HEK293 (cell line): ENCODE data around the gene WIPF3.

ENCODE experiments used
- CTCF ChIA-PET: fragments of 350-600 bp; formaldehyde crosslinking; extraction: SDS; loops from one replicate; lab custom pipeline; 2021; ENCODE audit warnings: antibody characterized with exemption; lab: Yijun Ruan, JAX
- POLR2A ChIA-PET: fragments of 300-600 bp; formaldehyde crosslinking; extraction: SDS; loops from one replicate; lab custom pipeline; 2020; ENCODE audit warnings: antibody characterized with exemption, inconsistent platforms; lab: Yijun Ruan, JAX
- H3K27ac ChIP-seq: fragments of 200-500 bp; sonication (Bioruptor generic); 2 replicates; pipeline ENCODE4 v1.5.1; 2014; ENCODE audit warnings: low read depth, low read length, control low read depth, inconsistent platforms; ENCODE audit errors: extremely low read depth
- H3K36me3 ChIP-seq, 2 experiments: fragments of 200-500 bp in 1 of 2; sonication (Bioruptor generic) in 1 of 2; 1 replicate in 1 of 2; 2 replicates in 1 of 2; pipeline ENCODE4 v1.5.1; 2014 to 2017; ENCODE audit warnings: inconsistent platforms in 2 of 2, low read length in 2 of 2; ENCODE audit not compliant: control insufficient read depth in 2 of 2, insufficient read depth in 1 of 2
- H3K4me1 ChIP-seq: fragments of 200-500 bp; sonication (Bioruptor generic); 2 replicates; pipeline ENCODE4 v1.5.1; 2014; ENCODE audit warnings: mild to moderate bottlenecking, low read length, inconsistent platforms; ENCODE audit not compliant: control insufficient read depth, insufficient read depth
- H3K4me3 ChIP-seq: 2 replicates; pipeline ENCODE4 v1.5.1; 2011; ENCODE audit warnings: low read depth, mild to moderate bottlenecking, control low read depth, low read length, moderate library complexity
- H3K9me3 ChIP-seq: fragments of 200-500 bp; sonication (Bioruptor generic); 2 replicates; pipeline ENCODE4 v1.5.1; 2014; ENCODE audit warnings: low read depth, low read length, inconsistent platforms; ENCODE audit not compliant: control insufficient read depth, insufficient read depth
- KLF10 ChIP-seq: fragments of 450-650 bp; IDR thresholded peaks from 2 replicates; pipeline ENCODE4 v1.5.1; 2018; ENCODE audit warnings: missing biosample characterization, mild to moderate bottlenecking, missing genetic modification characterization
- PRDM1 ChIP-seq: fragments of 450-650 bp; formaldehyde crosslinking; IDR thresholded peaks from 2 replicates; pipeline ENCODE4; 2016; ENCODE audit warnings: missing biosample characterization, missing genetic modification characterization
- ZBTB21 ChIP-seq: fragments of 450-650 bp; formaldehyde crosslinking; IDR thresholded peaks from 2 replicates; pipeline ENCODE4 v1.5.1; 2017; ENCODE audit warnings: missing biosample characterization, missing genetic modification characterization
- ZBTB48 ChIP-seq: fragments of 450-650 bp; formaldehyde crosslinking; IDR thresholded peaks from 2 replicates; pipeline ENCODE4 v1.5.1; 2016; ENCODE audit warnings: missing biosample characterization, missing genetic modification characterization
- ZNF10 ChIP-seq: fragments of 450-650 bp; formaldehyde crosslinking; IDR thresholded peaks from 2 replicates; pipeline ENCODE4 v1.5.1; 2017; ENCODE audit warnings: missing biosample characterization, missing genetic modification characterization
- ZNF16 ChIP-seq: fragments of 450-650 bp; formaldehyde crosslinking; IDR thresholded peaks from 2 replicates; pipeline ENCODE4 v1.5.1; 2016; ENCODE audit warnings: low read depth, missing biosample characterization, missing genetic modification characterization
- ZNF239 ChIP-seq: fragments of 450-650 bp; formaldehyde crosslinking; IDR thresholded peaks from 2 replicates; pipeline ENCODE4 v1.5.1; 2016; ENCODE audit warnings: missing biosample characterization, missing genetic modification characterization
- ZNF404 ChIP-seq: fragments of 450-650 bp; formaldehyde crosslinking; IDR thresholded peaks from 2 replicates; pipeline ENCODE4 v1.5.1; 2017; ENCODE audit warnings: missing biosample characterization, missing genetic modification characterization
- ZNF510 ChIP-seq: fragments of 450-650 bp; formaldehyde crosslinking; IDR thresholded peaks from 2 replicates; pipeline ENCODE4 v1.5.1; 2018; ENCODE audit warnings: mild to moderate bottlenecking, missing genetic modification characterization, missing biosample characterization; ENCODE audit not compliant: insufficient replicate concordance
- ZNF555 ChIP-seq: fragments of 450-650 bp; formaldehyde crosslinking; conservative IDR thresholded peaks from 2 replicates; pipeline ENCODE4 v1.5.1; 2017; ENCODE audit warnings: missing biosample characterization, mild to moderate bottlenecking, missing genetic modification characterization, inconsistent platforms
- ZNF561 ChIP-seq: fragments of 450-650 bp; IDR thresholded peaks from 2 replicates; pipeline ENCODE4 v1.5.1; 2018; ENCODE audit warnings: missing biosample characterization, missing genetic modification characterization, borderline replicate concordance
- ZNF621 ChIP-seq: fragments of 450-650 bp; formaldehyde crosslinking; IDR thresholded peaks from 2 replicates; pipeline ENCODE4 v1.5.1; 2017; ENCODE audit warnings: missing biosample characterization, missing genetic modification characterization
- ZNF623 ChIP-seq: fragments of 450-650 bp; formaldehyde crosslinking; IDR thresholded peaks from 2 replicates; pipeline ENCODE4 v1.5.1; 2016; ENCODE audit warnings: missing biosample characterization, missing genetic modification characterization
- ZNF701 ChIP-seq: fragments of 450-650 bp; formaldehyde crosslinking; IDR thresholded peaks from 2 replicates; pipeline ENCODE4 v1.5.1; 2016; ENCODE audit warnings: missing biosample characterization, missing genetic modification characterization
- ZNF776 ChIP-seq: fragments of 450-650 bp; formaldehyde crosslinking; IDR thresholded peaks from 2 replicates; pipeline ENCODE4 v1.5.0; 2017; ENCODE audit warnings: missing biosample characterization, missing genetic modification characterization, borderline replicate concordance
- TF ChIP-seq, protein P1 (sequence below): fragments of 450-650 bp; formaldehyde crosslinking; IDR thresholded peaks from 2 replicates; pipeline ENCODE4 v1.5.1; 2016; ENCODE audit warnings: missing biosample characterization, missing genetic modification characterization
- TF ChIP-seq, protein P2 (sequence below): fragments of 450-650 bp; formaldehyde crosslinking; IDR thresholded peaks from 2 replicates; pipeline ENCODE4 v1.5.1; 2016; ENCODE audit warnings: missing biosample characterization, missing genetic modification characterization, borderline replicate concordance
- TF ChIP-seq, protein P3 (sequence below): fragments of 450-650 bp; IDR thresholded peaks from 2 replicates; pipeline ENCODE4 v1.5.1; 2018; ENCODE audit warnings: missing biosample characterization, missing genetic modification characterization
- TF ChIP-seq, protein P4 (sequence below): fragments of 450-650 bp; formaldehyde crosslinking; IDR thresholded peaks from 2 replicates; pipeline ENCODE4 v1.5.1; 2016; ENCODE audit warnings: missing biosample characterization, missing genetic modification characterization

Gene WIPF3

GRCh38 chr7:29844559-29844958 lies 38.3 kb downstream of the WIPF3 start:
- Histone ChIP-seq H3K4me3 (no peak overlapping the region), H3K36me3 (no peaks in the 10 kb centered on the region), H3K9me3 (no peaks in the 10 kb centered on the region), H3K4me1 (peaks cover 4% of the 10 kb centered on the region), H3K27ac (no peak overlapping the region)
- TF ChIP-seq KLF10 (no peak), ZNF776 (tag by site-specific recombination) (no peak), ZNF621 (tag by site-specific recombination) (no peak), ZNF701 (tag by site-specific recombination) (no peak), ZNF10 (tag by site-specific recombination) (no peak), ZBTB21 (tag by site-specific recombination) (no peak), ZNF623 (tag by site-specific recombination) (no peak), ZNF510 (tag by site-specific recombination) (no peak), ZNF404 (tag by site-specific recombination) (no peak), ZNF555 (tag by site-specific recombination) (no peak), ZBTB48 (tag by site-specific recombination) (no peak), PRDM1 (tag by site-specific recombination) (no peak), ZNF239 (tag by site-specific recombination) (no peak), ZNF561 (no peak), ZNF16 (tag by site-specific recombination) (no peak)
- TF ChIP-seq, protein P1, sequence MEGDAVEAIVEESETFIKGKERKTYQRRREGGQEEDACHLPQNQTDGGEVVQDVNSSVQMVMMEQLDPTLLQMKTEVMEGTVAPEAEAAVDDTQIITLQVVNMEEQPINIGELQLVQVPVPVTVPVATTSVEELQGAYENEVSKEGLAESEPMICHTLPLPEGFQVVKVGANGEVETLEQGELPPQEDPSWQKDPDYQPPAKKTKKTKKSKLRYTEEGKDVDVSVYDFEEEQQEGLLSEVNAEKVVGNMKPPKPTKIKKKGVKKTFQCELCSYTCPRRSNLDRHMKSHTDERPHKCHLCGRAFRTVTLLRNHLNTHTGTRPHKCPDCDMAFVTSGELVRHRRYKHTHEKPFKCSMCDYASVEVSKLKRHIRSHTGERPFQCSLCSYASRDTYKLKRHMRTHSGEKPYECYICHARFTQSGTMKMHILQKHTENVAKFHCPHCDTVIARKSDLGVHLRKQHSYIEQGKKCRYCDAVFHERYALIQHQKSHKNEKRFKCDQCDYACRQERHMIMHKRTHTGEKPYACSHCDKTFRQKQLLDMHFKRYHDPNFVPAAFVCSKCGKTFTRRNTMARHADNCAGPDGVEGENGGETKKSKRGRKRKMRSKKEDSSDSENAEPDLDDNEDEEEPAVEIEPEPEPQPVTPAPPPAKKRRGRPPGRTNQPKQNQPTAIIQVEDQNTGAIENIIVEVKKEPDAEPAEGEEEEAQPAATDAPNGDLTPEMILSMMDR (tag by site-specific recombination): no peak
- TF ChIP-seq, protein P2, sequence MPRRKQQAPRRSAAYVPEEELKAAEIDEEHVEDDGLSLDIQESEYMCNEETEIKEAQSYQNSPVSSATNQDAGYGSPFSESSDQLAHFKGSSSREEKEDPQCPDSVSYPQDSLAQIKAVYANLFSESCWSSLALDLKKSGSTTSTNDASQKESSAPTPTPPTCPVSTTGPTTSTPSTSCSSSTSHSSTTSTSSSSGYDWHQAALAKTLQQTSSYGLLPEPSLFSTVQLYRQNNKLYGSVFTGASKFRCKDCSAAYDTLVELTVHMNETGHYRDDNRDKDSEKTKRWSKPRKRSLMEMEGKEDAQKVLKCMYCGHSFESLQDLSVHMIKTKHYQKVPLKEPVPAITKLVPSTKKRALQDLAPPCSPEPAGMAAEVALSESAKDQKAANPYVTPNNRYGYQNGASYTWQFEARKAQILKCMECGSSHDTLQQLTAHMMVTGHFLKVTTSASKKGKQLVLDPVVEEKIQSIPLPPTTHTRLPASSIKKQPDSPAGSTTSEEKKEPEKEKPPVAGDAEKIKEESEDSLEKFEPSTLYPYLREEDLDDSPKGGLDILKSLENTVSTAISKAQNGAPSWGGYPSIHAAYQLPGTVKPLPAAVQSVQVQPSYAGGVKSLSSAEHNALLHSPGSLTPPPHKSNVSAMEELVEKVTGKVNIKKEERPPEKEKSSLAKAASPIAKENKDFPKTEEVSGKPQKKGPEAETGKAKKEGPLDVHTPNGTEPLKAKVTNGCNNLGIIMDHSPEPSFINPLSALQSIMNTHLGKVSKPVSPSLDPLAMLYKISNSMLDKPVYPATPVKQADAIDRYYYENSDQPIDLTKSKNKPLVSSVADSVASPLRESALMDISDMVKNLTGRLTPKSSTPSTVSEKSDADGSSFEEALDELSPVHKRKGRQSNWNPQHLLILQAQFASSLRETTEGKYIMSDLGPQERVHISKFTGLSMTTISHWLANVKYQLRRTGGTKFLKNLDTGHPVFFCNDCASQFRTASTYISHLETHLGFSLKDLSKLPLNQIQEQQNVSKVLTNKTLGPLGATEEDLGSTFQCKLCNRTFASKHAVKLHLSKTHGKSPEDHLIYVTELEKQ (tag by site-specific recombination): no peak
- TF ChIP-seq, protein P3, sequence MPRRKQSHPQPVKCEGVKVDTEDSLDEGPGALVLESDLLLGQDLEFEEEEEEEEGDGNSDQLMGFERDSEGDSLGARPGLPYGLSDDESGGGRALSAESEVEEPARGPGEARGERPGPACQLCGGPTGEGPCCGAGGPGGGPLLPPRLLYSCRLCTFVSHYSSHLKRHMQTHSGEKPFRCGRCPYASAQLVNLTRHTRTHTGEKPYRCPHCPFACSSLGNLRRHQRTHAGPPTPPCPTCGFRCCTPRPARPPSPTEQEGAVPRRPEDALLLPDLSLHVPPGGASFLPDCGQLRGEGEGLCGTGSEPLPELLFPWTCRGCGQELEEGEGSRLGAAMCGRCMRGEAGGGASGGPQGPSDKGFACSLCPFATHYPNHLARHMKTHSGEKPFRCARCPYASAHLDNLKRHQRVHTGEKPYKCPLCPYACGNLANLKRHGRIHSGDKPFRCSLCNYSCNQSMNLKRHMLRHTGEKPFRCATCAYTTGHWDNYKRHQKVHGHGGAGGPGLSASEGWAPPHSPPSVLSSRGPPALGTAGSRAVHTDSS (tag by site-specific recombination): no peak
- TF ChIP-seq, protein P4, sequence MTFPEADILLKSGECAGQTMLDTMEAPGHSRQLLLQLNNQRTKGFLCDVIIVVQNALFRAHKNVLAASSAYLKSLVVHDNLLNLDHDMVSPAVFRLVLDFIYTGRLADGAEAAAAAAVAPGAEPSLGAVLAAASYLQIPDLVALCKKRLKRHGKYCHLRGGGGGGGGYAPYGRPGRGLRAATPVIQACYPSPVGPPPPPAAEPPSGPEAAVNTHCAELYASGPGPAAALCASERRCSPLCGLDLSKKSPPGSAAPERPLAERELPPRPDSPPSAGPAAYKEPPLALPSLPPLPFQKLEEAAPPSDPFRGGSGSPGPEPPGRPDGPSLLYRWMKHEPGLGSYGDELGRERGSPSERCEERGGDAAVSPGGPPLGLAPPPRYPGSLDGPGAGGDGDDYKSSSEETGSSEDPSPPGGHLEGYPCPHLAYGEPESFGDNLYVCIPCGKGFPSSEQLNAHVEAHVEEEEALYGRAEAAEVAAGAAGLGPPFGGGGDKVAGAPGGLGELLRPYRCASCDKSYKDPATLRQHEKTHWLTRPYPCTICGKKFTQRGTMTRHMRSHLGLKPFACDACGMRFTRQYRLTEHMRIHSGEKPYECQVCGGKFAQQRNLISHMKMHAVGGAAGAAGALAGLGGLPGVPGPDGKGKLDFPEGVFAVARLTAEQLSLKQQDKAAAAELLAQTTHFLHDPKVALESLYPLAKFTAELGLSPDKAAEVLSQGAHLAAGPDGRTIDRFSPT (tag by site-specific recombination): no peak
- ChIA-PET POLR2A (no interaction called here), CTCF (interaction anchor here (0.8 kb wide), 2 partner anchors 10 to 77 kb away, joined by 3 to 4 read pairs; no protein-coding TSS in a partner anchor)
